Fibroblast of skin of left quadriceps (primary cell): ENCODE measurements around the gene ARHGAP24.
"Not testable (repeated sequence)": the region's sequence is repeated elsewhere in the genome, so short reads cannot be mapped to it uniquely, and the experiment has no call there.

ENCODE experiments used
- DNase-seq, 2 experiments: peaks; one replicate each; pipeline ENCODE4 v3.0.0-alpha.2; 2013; ENCODE audit warnings: low read depth in 2 of 2

Gene ARHGAP24

DNA sequence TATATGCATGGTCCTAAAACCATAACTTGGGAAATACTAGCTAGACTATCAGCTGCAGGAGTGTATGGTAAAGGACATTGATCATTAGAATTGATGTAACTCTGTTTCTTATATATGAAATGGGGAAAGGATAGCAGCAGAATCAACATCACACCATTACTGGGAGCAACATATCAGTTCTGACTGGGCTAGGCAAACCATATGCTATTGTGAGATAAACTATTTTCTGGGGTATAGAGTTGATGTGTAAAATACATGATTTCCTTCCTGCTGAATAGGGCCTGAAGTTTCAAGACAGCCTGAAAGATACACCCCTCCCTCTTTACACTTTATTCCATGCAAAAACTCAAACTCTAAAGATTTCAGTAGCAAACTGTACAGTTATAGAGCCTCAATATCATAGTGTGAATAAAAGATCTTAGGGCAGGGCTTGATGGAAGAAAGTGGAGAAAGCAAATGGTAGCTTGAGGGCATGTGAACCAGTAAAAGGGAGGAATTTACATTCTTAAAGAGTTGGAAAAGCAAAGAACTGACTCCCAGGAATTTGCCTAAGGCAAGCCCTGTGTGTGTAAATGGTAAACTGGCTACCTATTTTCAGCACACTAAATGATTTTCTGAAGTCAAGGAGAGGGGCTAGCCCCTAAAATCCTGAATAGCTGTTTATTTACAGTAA, 480.8 kb downstream of the ARHGAP24 start:
- no peak for DNase-seq

DNA sequence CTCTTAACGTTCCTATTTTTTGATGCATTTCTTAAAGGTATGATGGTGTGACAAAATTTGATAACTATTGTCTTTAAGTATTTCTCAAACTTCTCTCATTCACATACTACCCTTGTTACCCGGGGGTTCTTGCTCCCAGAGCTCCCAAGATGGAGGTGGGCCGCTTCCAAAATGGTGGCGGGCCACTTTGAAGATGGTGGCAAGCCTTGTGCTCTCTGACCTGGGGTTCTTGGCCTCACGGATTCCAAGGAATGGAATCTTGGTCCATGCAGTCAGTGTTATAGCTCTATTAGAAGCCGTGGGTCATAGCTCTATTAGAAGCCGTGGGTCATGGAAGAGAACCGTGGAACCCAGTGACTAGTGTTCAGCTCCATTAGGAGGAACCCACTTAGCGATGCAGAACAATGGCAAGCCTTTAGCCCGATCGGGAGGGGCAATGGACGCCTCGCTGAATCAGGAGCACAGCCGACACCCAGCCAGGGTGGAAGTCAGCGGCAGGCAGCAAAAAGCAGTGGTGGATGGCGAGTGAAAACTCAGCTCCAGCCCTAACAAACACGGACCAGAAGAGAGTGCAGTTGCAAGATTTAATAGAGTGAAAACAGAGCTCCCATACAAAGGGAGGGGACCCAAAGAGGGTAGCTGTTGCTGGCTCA, 481.5 kb downstream of the ARHGAP24 start:
- DNase-seq = no peak

DNA sequence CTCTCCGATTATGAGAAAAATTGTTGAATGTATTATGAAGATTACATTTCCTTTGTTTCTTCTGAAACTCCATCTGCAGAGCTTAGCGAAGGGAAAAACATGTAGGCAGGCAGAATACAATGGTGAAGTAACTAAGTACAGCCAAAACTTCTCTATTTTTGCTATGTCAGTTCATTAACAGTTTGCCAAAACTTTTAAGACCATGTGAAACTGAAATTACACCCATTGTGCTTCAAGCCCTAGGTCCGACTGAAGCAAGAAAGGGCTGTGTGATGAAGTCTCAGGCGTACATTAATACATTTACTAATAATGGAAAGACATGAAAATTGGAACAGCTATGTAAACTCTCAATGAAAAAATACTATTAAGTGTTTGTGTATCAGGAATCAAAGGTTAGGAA, 486.9 kb downstream of the ARHGAP24 start:
- DNase-seq = no peak

DNA sequence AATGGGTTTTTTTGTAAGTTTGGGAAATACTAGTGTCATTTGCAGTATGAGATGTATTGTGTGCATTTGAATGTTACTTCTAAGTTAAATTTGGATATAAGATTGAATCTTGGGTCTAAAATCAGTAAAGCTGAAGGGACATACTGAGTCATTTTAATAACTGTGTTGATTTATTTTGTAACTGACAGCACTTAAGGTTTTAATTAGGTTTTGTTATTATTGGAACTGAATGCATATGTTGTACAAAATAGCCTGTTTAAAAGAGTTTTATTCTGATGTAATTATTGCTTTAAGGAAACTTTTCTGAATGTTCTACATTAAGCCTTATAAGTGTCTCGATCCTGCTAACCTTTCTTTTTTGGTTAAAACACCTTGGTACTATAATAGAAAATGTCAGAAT, 488.3 kb downstream of the ARHGAP24 start:
- DNase-seq = peak in 1 of 2 experiments; percentile 38

DNA sequence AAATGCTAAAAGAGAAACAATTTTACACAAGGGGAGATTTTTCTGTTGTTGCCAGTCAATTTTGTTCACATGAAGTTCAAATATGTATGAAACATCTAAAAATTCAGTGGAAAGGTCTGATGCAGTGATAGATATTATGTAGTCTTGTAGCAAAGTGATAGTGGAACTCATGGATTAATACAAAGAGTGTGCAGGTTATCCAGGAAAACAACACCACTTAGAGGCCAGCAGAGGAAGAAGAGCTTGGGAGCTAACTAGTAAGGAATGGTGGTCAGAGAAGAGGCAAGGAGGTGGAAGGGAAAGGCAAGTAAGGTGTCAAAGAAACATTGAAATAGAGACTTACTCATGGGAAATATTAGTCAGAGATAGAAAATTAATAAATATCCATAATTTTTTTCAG, 489.3 kb downstream of the ARHGAP24 start:
- no peak for DNase-seq

DNA sequence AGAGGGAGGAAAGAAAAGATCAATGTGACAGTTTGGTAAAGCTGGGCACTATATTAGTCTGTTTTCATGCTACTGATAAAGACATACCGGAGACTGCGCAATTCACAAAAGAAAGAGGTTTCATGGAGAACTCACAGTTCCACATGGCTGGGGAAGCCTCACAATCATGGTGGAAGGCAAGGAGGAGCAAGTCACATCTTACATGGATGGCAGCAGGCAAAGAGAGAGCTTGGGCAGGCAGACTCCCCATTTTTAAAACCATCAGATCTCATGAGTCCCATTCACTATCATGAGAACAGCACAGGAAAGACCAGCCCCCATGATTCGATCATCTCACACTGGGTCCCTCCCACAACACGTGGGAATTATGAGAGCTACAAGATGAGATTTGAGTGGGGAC, 490.1 kb downstream of the ARHGAP24 start:
- not testable (repeated sequence) for DNase-seq

DNA sequence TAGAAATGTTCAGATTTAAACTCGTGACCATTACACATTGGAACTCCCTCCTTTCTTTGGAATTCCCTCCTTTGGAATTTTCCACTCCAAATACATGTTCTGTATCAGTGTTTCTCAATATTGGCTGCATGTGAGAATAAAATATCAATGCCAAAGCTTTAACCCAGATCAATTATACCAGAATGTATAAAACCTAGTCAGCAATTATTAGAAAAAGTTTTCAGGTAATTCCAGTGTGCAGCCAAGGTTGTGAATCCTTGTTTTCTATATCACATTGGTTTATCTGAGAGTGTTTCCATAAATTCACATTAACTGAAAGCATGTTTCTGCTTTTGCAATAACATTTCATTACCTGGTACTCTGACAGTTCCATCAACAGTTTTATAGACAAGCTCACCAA, 490.6 kb downstream of the ARHGAP24 start:
- no peak for DNase-seq

DNA sequence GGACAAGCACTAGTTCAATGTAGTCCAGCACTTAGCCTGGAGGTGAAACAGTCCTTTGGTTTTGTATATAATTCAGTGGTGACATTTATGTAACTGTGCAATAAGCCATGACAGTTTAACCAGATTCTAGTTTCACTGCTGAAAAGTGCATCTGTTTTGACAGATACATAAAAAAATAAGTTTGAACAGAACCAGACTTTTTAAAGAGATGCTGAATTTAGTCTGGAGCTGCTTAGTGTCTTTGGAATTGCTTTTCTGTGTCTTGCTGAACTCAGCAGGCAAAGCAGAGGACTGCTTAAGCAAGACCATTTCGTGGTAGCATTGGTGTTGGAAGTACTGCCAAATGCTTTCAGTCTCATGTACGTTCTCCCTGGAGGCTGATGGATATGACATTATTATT, 491.4 kb downstream of the ARHGAP24 start:
- DNase-seq = no peak

DNA sequence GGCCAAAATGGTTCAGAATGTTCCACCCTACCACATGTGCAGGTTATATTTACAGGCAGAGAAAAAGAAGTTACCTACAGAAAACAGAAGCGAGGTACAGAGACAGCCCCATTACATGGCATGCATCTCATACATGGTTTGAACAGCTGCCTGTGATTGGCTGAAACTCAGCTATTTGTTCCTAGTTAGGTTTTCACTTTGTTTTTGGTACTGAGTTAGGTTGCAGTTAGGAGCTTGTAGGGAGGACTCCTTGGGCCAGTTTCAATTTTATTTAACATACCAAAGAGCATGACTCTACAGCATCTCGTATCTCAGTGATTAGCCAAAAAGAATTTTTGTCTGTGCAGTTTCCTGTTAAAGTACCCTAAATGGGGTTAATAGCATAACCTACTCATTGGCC, 492.9 kb downstream of the ARHGAP24 start:
- DNase-seq = no peak

DNA sequence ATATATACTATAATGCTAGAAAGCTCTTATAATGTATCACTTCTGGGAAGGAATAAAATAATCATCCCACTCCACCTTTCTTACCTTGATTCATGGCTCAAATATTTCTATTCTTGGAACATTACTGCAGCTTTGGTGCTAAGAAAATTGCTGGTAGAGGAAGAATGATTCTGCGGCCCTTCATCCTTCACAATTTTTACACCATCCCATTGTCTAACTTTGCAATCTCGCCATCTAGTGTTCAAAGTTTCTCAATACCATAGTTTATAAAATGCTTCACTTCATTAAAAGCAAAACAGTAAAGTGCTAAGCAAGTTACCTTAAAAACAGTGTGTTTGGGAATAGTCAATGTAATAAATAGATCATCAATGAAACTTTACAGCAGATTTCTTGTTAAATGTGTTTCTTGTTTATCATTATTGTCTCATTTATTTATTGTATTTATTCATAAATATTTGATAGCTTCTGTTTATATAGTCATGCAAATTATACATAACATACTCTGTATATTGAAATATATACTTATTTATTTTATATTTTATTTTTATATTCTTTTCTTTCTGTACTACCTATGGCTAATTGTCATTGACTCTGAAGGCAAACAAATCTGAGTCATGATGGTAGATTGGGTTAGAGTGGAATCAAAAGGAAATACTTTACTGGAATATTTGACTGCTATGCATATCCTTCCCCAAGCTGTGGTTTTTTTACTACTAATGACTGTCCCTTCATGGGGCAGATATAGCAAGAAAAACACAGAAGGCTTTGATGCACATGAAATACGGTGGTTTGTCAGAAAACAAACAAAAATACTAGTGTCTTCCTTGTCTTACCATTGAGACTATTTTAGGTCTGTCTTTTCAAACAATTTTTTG, 494.2 kb downstream of the ARHGAP24 start:
- peak; percentile 51 to 58 for DNase-seq

DNA sequence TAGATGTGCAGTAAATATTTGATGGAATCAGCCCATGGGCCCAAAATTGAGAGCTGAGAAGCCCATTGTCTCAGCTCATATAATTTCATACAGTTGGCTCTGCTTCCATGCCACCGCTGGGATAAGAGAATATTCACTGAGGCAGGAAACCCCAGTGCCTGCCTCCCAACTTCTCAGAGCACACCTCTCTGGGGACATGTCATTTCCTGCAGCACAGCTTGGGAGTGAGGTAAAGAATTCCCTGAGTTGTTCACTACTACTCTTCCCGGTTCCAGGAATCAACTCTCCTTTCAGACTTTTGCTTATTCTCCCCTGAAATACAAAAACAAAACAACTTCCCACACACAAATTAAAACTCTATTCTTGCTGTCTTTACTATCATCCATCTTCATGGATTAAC, 495.6 kb downstream of the ARHGAP24 start:
- DNase-seq = no peak

DNA sequence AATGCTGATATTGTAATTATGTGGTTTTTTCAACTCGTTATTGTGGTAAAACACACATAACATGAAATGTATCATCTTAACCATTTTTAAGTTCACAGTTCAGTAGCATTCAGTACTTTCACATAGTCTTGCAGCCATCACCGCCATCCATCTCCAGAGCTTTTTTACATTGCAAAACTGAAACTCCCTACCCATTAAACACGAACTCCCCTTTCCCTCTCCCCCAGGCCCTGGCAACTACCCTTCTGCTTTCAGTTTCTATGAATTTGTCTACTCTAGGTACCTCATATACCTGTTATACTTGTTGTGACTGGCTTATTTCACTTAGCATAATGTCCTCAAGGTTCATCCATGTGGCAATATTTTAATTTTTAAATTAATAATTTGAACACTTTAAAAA, 504.3 kb downstream of the ARHGAP24 start:
- no peak for DNase-seq

DNA sequence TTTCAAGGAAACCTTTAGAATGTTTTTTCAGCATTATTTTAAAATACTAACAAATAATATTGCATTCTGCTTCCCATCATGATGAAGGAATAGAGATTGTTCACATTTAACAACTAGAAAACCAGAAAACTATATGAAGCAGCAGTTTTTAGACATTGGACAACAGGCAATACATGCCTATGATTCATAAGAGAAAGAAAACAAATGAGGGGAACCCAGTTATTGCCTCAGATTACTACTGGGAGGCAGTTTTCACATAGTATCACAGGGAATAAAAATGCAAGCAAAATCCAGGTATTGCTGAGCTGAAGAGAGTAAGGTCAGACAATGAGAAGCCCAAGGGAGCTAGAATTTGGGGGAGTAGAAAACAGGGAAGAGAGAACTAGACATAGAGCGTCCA, 511.3 kb downstream of the ARHGAP24 start:
- DNase-seq = no peak

DNA sequence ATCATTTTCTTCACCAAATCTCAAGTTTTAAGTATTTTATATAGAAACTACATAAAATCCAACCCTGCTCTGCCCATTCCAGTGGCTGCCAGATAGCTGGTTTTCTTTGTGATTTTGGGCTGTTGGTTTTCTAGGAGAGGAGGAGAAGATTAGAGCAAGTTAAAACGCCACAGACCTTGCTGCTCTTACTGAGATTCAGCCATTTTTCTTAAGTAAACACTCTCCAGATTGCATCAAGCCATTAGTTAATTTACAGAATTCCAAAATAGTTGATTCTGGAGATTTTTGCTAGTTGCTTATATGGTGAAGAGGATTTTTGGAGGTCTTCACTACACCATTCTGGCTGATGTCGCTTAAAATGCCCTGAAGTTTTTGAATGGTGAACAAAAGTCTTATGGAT, 518.7 kb downstream of the ARHGAP24 start:
- DNase-seq = no peak

DNA sequence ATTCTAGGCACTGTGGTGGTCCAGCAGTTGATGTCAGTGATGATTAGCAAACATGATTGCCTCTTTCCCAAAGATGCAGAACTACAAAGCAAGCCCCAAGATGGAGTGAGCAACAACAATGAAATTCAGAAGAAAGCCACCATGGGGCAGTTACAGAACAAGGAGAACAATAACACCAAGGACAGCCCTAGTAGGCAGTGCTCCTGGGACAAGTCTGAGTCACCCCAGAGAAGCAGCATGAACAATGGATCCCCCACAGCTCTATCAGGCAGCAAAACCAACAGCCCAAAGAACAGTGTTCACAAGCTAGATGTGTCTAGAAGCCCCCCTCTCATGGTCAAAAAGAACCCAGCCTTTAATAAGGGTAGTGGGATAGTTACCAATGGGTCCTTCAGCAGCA, 519.6 kb downstream of the ARHGAP24 start:
- no peak for DNase-seq

DNA sequence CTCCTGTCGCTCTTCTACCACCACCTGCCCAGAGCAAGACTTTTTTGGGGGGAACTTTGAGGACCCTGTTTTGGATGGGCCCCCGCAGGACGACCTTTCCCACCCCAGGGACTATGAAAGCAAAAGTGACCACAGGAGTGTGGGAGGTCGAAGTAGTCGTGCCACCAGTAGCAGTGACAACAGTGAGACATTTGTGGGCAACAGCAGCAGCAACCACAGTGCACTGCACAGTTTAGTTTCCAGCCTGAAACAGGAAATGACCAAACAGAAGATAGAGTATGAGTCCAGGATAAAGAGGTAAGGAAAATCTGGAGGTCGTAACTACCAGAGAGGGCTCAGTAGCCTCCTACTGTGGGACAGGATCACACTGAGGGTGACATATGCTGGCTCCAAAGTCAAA, 520.4 kb downstream of the ARHGAP24 start:
- no peak for DNase-seq

DNA sequence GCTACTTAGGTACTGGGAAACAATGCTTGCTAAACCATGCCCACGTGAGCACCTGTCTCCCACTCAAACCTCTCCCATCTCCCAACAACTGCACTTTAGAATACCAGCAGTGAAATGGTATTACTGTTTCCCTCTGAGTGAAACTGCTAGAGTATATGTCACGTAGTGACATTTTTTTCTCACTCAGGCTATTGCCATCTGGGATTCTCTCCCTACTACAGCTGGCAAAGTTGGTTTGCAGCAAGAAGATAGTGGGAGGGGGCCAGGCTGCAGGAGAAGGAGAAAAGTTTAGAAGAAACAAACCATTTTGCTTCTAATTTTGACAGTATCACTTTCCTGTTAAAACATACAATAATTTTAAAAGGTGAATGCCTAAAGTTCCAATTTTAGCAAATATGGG, 526.6 kb downstream of the ARHGAP24 start:
- DNase-seq = no peak

DNA sequence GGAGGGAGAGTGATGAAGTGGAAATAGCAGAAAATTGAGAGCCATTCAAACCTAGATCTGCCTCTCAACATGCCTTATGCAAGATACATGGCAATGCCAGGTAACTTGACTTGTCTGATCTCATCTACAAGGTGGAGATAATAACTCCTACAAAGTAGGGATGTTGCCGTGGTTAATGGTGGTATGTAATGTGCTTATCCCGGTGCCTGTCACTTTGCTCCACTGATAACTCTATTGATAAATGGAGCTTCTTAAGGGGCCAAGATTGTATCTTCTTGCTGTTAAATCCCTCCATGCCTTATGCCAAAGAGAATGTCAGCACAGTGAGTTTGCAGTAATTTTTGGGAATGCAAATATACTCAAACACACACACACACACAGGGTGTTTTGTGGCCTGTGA, 529.1 kb downstream of the ARHGAP24 start:
- no peak for DNase-seq

DNA sequence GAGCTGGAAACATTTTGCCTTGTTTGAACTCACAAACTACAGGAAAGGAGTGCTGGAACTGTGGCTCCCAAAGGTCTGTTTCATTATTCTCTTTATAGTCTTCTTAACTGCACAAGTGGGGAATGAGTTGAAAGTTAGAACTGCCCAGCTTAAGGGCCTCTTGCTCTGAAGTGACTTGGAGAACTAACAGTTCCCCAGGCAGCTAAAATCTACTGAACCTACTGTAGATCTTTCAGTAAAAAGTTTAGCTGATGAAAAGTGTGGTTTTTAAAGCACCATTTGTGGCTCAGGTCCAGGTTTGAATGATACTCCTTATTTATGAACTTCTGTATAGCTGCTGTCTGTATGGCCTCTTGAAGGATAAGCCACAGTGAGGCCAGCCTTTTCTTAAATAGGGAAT, 531.1 kb downstream of the ARHGAP24 start:
- peak in 1 of 2 experiments; percentile 9 for DNase-seq

DNA sequence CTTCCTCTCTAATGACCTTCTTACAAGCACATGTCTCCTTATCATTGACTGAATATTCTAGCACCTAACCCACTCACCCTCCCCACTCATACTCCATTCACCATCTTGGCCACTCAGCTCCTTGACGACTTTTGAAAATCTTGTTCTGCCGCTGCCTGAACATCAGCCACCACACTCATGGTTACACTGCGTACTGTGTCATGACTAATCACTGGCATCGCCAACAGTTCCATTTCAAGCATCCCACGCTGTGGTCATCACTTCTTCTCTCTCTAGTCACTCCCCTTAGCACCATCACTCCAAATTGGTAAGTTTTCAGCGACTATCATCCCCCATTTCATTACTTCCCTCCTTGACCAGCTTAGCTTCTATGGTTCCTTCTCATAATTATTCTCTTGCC, 532.1 kb downstream of the ARHGAP24 start:
- no peak for DNase-seq

DNA sequence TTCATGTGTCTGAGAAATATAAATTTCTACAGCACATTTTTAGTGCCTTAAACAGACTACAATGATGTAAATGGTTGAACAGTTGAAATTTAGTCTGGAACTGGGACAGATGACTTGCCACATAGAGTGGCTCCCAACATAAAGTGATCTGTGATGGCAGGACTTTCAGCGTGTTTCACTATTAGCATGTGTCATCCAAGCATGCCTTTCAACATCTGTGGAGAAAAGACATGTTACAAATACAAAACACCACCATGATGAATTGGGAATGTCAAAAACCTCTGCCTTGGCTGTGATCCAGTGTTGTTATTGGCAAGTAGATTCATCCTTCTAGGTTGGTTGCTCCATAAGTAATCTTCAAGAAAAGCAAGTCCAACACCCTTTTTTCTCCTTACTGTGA, 536.2 kb downstream of the ARHGAP24 start:
- DNase-seq = peak; percentile 93 to 94

DNA sequence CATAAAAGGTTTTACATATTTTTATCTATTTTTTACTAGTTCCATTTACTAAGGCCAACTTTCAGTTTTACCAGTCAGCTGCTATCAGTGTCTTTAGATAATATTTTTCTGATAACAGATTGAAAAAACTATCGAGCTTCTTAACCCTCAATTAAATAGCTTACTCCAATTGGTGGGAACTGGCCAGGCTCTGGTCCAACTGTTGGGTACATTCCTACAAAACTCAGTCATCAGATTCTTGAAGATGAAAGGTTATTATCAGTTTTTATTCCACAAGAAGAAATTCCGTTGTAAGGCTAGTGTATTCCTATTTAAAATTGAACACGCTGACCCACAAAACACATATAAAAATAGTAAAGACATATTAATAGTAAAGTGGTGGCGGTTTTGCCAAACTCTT, 538.7 kb downstream of the ARHGAP24 start:
- DNase-seq = peak in 1 of 2 experiments; percentile 11

DNA sequence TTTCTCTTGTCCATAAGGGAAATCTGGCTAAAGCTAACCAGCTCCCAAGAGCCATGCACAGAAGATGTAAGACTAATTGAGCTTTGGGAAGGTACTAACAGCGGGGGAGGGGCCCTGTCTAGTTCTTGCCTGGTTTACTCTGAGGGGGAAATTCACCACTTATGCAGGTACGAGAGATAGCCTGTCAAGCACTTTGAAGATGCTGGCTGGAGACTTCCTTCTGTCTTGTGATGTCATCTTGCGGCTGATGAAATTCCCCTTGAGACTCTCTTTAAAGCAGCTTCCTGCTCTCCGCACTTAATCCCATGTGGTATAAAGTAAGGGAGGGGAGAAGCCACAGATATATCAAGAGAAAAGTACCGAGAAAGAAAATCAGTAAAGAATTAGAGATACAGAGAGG, 539.6 kb downstream of the ARHGAP24 start:
- DNase-seq = peak; percentile 31 to 32
